Endodermal cell (in vitro differentiated cells): ENCODE results near the gene KISS1R. TPM values are rescaled to one million over a fixed set of nuclear protein-coding genes. Genes with fewer than 3 reads are reported as not detected.
A peak's percentile ranks its signal among the peaks of the same experiment; 100 is the strongest.

Source experiments
- DNase-seq: peaks from one replicate; pipeline ENCODE4 v3.0.0-alpha.2; 2017
- H3K27ac ChIP-seq: 2 replicates; pipeline ENCODE4 v1.5.1; 2013; ENCODE audit warnings: mild to moderate bottlenecking, low read depth, low read length, moderate library complexity
- H3K27me3 ChIP-seq: 2 replicates; pipeline ENCODE4 v1.6.1; 2013; ENCODE audit warnings: mild to moderate bottlenecking, low read length, moderate library complexity; ENCODE audit not compliant: insufficient read depth, control insufficient read depth, poor library complexity, severe bottlenecking
- H3K36me3 ChIP-seq: 2 replicates; pipeline ENCODE4 v1.7.0; 2013; ENCODE audit warnings: mild to moderate bottlenecking, low read length, moderate library complexity; ENCODE audit not compliant: control insufficient read depth, insufficient read depth
- H3K4me1 ChIP-seq: one replicate; pipeline ENCODE4 v1.7.0; 2013; ENCODE audit warnings: low read length; ENCODE audit not compliant: control insufficient read depth, insufficient read depth
- H3K4me3 ChIP-seq: 2 replicates; pipeline ENCODE4 v1.5.1; 2013; ENCODE audit warnings: mild to moderate bottlenecking, low read length, moderate library complexity
- H3K9ac ChIP-seq: 2 replicates; pipeline ENCODE4 v1.6.1; 2013; ENCODE audit warnings: mild to moderate bottlenecking, low read length, moderate library complexity; ENCODE audit not compliant: poor library complexity, severe bottlenecking; ENCODE audit errors: extremely low read depth
- H3K9me3 ChIP-seq: 2 replicates; pipeline ENCODE4 v1.6.1; 2013; ENCODE audit warnings: mild to moderate bottlenecking, low read length, moderate library complexity; ENCODE audit not compliant: control insufficient read depth
- H3K27ac Mint-ChIP-seq: 2 replicates; pipeline ENCODE4 v1.8.0; 2020; ENCODE audit warnings: mixed read lengths
- H3K27me3 Mint-ChIP-seq: 2 replicates; pipeline ENCODE4 v1.8.0; 2021; ENCODE audit warnings: mild to moderate bottlenecking, mixed read lengths; ENCODE audit not compliant: insufficient read depth
- H3K36me3 Mint-ChIP-seq: 2 replicates; pipeline ENCODE4 v1.8.0; 2020; ENCODE audit warnings: low read depth, mixed read lengths
- H3K4me1 Mint-ChIP-seq: 2 replicates; pipeline ENCODE4 v1.8.0; 2020; ENCODE audit warnings: mixed read lengths
- H3K4me3 Mint-ChIP-seq: 2 replicates; pipeline ENCODE4 v1.8.0; 2020; ENCODE audit warnings: mild to moderate bottlenecking, moderate library complexity, mixed read lengths
- H3K9me3 Mint-ChIP-seq: 2 replicates; pipeline ENCODE4 v1.8.0; 2020; ENCODE audit warnings: mild to moderate bottlenecking, mixed read lengths
- CTCF ChIP-seq: fragments of 200-600 bp; sonication (generic); conservative IDR thresholded peaks from 2 replicates; pipeline ENCODE4 v1.5.0; 2021; ENCODE audit warnings: antibody characterized with exemption, mild to moderate bottlenecking
- WGBS, 2 experiments: methylation state at CpG; one replicate each; pipeline versions ENCODE4 v1.1.5 to v1.1.7; 2013; ENCODE audit warnings: missing lambda C conversion rate in 2 of 2, mixed read lengths in 1 of 2; ENCODE audit not compliant: insufficient coverage in 1 of 2, insufficient read length in 1 of 2; 5-methylcytosine and 5-hydroxymethylcytosine counted together
- long read RNA-seq, 4 experiments: library from polyadenylated mRNA in 2 of 4; library from RNA in 1 of 4; library from capped mRNA in 1 of 4; stranded (forward) in 3 of 4; unstranded in 1 of 4; transcript quantifications; one replicate each; pipeline ENCODE4 v2.0.0, GENCODE V29; 2020 to 2021; ENCODE audit warnings: inconsistent platforms in 1 of 4
- polyA plus RNA-seq, 2 experiments: library from polyadenylated mRNA; stranded (reverse); fragments of 50-300 nt; gene quantifications; one replicate each; pipeline ENCODE4 v1.2.3, GENCODE V29; 2013
- total RNA-seq, 2 donors: library from RNA; stranded (reverse); fragmentation: NEBNext Ultra II Directional in 1 of 2; extraction: Animal tissue kit (Norgen Biotek cat#: 25700) in 1 of 2; gene quantifications; 2 replicates in 1 of 2; 3 replicates in 1 of 2; pipeline ENCODE4 v1.2.1, GENCODE V29; 2021

Gene KISS1R
- total RNA-seq: under 1 TPM in 1 of 2 donors, not detected in 1; 0.73 TPM
- polyA plus RNA-seq (2013, experiment 1 of 2): 1.3 TPM
- polyA plus RNA-seq (2013, experiment 2 of 2): 0.70 TPM
- long read RNA-seq, experiment 1: 0 reads
- long read RNA-seq, experiment 2, partial matches to known transcripts: 1 of 2 reads
- long read RNA-seq, experiment 2, other reads (novel, unspliced or antisense): 0 of 2 reads
- long read RNA-seq, experiment 3: 0 reads
- long read RNA-seq, experiment 4: 0 reads

- WGBS, 2 experiments: 1 to 2% methylated on average over 23 to 87 of the region's 87 CpGs
- no peak within 1 kb of the TSS for H3K27ac ChIP-seq
- no peaks in the 10 kb centered on the region for H3K9me3 Mint-ChIP-seq
- H3K4me3 ChIP-seq: peak within 1 kb of the TSS; percentile 60
- peak; percentile 93 for DNase-seq
- no peak within 1 kb of the TSS for H3K9ac ChIP-seq
- no peak within 1 kb of the TSS for H3K27ac Mint-ChIP-seq
- peak within 1 kb of the TSS; percentile 33 for H3K4me3 Mint-ChIP-seq
- H3K4me1 Mint-ChIP-seq: peaks cover 2% of the 10 kb centered on the region
- H3K36me3 Mint-ChIP-seq: no peaks in the 10 kb centered on the region
- H3K27me3 ChIP-seq: peaks cover 60% of the 10 kb centered on the region
- TF ChIP-seq CTCF: peak; percentile 82
- H3K36me3 ChIP-seq: no peaks in the 10 kb centered on the region
- H3K4me1 ChIP-seq: peaks cover 3% of the 10 kb centered on the region
- H3K9me3 ChIP-seq: no peaks in the 10 kb centered on the region
- peaks cover 75% of the 10 kb centered on the region for H3K27me3 Mint-ChIP-seq
Observed at GRCh38 chr19:917323-918151, at the start of gene KISS1R. Gene KISS1R (plus strand): TSS chr19:917333. CDS start chr19:917503, 170 bp downstream.

DNA sequence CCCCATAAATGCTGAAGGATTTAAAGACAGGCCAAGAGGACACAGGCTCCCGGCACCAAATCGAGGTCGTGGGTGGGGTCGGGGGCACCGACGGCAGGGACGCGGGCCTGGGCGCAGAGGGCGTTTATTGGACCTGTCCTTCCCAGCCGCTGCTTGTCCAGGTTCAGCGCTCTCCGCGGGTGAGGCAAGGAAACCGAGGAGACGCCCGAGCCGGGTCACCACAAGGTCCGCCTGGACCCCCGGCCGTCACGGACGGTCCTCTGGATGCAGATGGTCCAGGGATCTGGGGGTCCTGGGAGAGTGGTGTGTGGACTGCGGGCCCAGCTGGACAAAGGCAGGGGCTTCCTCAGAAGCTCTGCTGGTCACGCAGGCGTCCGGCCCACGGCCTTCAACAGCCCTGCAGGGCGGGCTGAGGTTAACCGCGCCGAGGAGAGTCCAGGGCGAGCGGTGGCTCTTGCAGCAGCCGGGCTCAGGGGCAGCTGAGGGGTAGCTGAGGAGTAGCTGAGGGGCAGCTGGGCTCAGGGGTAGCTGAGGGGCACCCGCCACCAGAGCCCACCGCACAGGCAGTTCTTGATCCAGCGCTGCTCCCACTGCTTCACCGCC, 49.2 kb upstream of the KISS1R start:
- Mint-ChIP-seq H3K27me3 (peaks cover 7% of the 10 kb centered on the region), H3K4me3 (no peak overlapping the region), H3K27ac (peak overlapping the region; percentile 52), H3K4me1 (peaks cover 5% of the 10 kb centered on the region), H3K36me3 (peaks cover 31% of the 10 kb centered on the region), H3K9me3 (peaks cover 5% of the 10 kb centered on the region)
- Histone ChIP-seq H3K36me3 (peaks cover 18% of the 10 kb centered on the region), H3K4me3 (no peak overlapping the region), H3K4me1 (no peaks in the 10 kb centered on the region), H3K27me3 (no peaks in the 10 kb centered on the region), H3K9me3 (no peaks in the 10 kb centered on the region), H3K27ac (no peak overlapping the region), H3K9ac (no peak overlapping the region)
- peak; percentile 49 for DNase-seq
- no peak for TF ChIP-seq CTCF
- WGBS, 2 experiments: 95 to 97% methylated on average over 19 to 39 of the region's 39 CpGs

DNA sequence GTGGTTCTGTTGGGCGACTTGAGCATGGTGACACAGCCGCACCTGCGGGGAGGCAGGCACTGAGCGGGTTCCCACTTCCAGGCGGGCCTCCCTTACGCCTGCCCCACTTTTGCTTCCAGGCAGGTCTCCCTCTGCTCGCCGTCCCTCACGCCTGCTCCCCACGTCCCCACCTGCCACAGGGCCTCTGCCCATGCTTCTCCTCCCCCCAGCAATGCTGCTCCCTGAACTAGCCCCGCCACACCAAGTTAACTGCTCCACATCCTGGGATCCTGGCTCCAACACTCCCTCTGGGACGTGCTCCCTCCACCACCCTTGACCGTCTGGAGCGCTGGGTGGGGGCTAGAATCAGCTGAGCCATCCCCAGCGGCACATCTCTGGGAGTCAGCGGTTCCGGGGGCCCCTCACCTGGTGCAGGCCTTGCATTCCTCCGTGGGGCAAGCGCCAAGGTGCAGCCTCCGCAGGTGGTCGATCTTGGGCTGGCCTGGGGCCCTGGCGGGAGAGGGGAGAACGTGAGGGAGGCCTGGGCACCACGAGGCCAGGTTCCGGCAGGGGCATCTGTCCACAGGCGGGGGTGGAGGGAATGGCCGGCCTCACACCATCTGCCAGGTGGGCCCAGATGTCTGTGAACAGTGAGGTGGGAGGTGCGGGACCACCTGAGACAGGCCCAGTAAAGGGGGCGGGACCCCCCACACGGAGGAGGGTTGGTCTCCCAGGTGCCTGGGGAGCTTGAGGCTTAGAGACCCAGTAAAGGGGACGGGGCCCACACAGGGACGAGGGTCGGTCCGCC, 48.5 kb upstream of the KISS1R start:
- Mint-ChIP-seq H3K4me1 (peaks cover 5% of the 10 kb centered on the region), H3K4me3 (no peak overlapping the region), H3K9me3 (peaks cover 5% of the 10 kb centered on the region), H3K36me3 (peaks cover 33% of the 10 kb centered on the region), H3K27ac (no peak overlapping the region), H3K27me3 (peaks cover 2% of the 10 kb centered on the region)
- no peaks in the 10 kb centered on the region for H3K27me3 ChIP-seq
- no peak overlapping the region for H3K4me3 ChIP-seq
- no peak for TF ChIP-seq CTCF
- peaks cover 22% of the 10 kb centered on the region for H3K36me3 ChIP-seq
- H3K4me1 ChIP-seq: no peaks in the 10 kb centered on the region
- H3K27ac ChIP-seq: no peak overlapping the region
- WGBS, 2 experiments: 92 to 96% methylated on average over 23 to 34 of the region's 34 CpGs
- DNase-seq: peak; percentile 43
- H3K9ac ChIP-seq: no peak overlapping the region
- H3K9me3 ChIP-seq: no peaks in the 10 kb centered on the region
